GM19238 (cell line): ENCODE measurements around the gene ANK3.
"Not testable (repeated sequence)": the region's sequence is repeated elsewhere in the genome, so short reads cannot be mapped to it uniquely, and the experiment has no call there.

Source experiments
- DNase-seq: peaks from one replicate; pipeline ENCODE4 v3.0.0; 2011; ENCODE audit warnings: low spot score; ENCODE audit not compliant: insufficient read length

Gene ANK3

DNA sequence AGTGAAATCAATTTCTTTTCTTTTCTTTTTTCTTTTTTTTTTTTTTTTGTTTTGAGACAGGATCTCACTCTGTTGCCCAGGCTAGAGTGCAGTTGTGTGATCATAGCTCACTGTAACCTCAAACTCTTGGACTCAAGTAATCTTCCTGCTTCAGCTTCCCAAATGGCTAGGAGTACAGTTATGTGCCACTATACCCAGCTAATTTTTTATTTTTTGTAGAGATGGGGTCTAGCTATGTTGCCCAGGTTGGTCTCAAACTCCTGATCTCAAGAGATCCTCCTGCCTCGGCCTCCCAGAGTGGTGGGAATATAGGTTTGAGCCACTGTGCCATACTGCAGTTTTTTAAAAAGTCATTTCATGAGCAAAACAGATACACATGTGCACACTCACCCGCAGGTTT lies 79.8 kb downstream of the ANK3 start:
- DNase-seq: no peak

DNA sequence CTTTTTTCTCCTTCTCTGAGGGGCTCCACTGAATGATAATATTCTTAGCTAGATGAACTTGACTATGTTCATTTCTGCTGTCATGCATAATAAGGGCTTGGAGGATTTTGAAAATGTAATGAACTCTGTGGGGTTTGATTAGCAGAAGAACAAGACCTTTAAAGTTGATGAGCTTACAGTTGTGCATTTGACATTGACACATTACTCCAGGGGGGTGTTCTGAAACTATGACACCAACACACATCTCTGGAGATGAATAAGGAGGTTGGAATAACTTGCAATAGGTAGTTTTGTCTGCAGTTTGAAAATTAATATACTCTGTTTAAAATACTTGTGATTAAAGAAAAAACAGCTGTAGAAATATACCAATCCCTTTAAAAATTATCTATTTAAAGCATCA lies 80.3 kb downstream of the ANK3 start:
- no peak for DNase-seq

DNA sequence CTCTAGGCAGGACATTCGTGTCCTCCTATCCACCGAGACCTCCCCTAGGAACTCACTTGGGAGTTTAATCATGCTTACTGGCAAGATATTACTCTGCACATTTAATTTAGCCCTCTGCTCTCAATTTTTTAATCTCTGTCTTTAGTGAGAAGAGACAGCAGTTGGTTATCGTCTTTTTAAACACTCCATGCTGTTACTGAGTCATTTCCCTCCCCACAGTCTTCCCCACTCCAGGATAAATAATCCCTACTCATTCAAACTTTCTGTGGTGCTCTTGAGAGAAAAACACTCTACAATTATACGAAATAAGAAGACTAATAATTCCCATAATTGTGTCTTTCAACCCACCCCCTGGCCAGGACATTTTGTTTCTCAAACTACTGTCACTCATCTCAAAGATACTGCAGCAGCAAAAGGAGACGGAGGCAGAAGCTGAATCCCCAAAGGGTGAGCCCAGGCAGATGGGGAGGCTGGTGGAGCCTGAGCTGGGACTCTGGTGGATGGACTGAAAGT lies 84.2 kb downstream of the ANK3 start:
- DNase-seq: no peak

DNA sequence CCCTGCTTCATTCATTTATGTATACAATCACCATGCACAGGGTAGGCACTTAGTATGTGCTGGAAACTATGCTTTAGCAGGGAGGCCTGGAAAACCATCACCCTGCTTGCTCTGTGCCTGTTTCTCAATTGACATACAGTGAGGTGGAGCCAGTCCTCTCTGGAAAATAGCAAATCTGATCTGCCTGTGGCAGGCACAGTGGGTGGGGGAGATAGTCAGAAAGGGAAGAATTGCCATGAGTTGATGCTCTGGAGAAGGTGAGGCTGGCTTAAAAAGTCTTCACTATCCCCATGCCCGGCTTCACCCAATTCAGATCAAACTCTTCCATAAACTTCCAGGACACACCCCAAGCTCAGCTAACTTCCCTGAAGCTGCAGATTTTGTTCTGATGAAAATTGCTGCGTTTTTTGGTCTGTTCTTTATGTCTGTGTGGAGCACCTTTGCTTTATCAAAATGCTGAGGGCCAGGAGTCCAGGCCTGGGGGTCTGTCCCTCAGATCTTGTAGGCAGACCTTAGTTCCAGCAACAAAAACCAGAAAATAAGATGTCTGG lies 84.8 kb downstream of the ANK3 start:
- DNase-seq: no peak

DNA sequence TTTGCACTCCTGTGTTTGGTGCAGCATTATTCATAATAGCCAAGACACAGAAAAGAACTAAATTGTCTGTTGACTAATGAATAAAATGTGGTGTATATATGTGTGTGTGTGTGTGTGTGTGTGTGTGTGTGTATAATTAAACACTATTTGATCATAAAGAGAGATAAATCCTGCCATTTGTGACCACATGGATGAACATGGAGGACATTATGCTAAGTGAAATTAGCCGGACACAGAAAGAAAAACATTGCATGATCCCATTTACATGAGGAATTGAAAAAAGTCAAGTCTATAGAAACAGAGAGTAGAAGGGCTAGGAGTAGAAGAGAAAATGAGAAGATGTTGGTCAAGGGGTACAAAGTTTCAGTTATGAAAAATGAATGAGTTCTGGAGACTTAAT lies 85.9 kb downstream of the ANK3 start:
- DNase-seq: no peak

DNA sequence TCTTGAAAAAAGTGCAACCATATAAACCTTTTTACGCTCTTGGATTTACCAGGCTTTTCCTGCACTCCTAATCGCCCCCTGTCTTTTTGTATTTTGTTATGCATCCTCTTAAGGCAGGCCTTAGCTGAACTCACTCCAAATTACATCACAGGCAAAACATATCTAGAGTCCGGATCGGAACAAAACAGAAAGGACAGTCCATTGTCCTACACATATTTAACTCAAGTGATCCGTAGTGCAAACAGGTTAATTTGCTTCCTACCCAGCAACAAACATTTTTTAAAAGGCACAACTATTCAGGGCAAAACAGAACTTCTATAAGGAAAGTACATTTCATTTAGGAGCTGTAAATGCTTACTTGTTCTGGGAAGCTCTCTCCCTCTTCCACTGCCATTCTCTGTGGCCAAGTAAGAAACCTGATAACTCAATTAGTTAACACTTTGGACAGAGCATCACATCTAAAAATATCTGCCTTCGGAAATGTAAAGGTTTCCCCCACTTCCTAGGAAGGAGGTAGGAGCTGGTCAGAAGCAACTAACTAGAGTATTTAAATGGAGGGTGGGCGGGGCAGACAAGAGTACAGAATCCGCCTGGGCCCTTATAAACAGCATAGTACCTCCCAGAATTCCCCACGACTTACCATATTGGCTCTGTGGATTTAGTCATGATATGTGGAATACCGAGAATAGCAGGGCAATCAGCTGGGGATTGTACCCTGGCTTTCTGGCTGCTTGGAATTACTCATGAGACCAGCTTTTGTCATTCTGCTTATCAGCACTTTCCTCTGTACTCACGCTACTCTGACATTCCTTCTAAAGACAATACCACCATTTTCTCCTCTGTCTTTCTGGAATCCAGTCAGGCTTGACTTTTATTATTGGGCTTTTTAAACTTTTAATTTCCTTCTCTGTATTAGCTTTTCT lies 89.5 kb downstream of the ANK3 start:
- no peak for DNase-seq

DNA sequence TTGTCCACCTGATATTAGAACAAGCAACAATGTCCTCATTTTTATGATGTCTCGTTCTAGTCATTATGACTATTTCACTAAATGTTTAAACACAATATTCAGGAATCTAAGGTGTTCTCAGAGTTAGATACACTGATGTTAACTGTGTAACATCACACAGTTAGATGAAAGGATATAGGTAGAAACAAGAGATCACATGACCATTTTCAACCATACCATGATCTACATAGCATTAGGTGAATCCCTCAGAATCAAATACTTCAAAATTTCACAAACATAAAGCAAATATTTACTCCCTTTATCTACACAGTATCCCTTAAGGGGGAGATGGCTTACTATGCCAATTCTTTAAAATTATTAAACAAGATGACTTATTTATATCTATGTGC lies 90.3 kb downstream of the ANK3 start:
- no peak for DNase-seq

DNA sequence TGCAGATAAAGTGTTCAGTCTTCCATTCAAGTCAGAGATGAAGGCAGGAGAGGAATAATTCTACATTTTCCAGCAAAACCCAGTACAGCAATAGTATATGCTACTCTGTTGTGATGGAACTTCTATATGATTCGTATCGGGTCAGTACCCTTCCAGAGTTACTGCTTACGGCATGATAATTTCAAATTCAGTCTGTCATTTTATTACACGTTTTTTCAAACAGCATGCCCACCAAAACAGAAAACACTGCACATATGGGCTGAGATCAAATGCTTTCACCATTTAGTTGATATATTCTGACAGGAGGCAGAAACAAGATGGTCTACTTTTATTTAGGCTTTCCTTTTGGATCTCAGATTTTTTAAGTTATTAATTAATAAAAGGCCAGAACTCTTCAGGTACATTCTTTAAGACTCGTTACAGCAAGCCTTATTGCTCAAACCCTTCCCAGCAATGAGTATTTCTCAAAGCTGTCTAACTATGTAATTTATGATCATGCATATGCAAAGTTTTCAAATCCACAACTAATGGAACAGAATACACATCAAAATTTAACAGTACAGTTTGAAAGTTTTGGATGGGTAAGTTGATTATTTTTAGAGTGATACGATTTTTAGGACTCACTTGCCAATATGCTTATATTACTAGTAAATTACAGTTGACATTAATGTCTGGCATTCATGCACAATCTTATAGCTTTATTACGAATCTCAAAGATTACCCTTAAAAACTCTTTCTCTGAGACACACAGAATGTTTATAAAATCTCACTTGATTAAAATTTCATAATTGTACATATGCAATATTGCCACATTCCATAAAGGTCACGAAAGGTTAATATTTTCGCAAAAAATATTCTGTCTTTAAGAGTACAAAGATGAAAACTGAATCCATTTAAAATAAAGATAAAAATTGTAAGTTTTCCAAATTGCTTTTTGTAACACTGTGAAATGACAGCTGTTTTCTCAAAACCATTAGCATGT lies 91.0 kb downstream of the ANK3 start:
- DNase-seq: no peak

DNA sequence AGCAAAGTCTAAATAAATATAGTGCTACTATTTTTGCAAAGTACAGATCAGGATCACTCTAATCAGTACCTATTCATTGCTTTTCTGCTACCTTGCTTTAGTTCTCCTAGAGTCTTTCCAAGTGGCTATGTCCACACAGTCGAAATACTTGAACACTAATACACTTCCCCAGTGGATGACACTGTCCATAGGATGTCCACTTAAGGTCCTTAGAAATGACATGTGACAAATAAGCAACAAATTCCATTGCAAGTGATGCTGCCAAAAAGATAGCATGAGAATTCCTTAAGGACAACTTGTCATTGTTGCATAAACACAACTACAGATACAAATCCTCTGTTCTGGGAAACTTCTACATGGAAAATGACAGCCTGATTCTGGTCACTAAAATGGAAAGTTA lies 93.6 kb downstream of the ANK3 start:
- DNase-seq: no peak

DNA sequence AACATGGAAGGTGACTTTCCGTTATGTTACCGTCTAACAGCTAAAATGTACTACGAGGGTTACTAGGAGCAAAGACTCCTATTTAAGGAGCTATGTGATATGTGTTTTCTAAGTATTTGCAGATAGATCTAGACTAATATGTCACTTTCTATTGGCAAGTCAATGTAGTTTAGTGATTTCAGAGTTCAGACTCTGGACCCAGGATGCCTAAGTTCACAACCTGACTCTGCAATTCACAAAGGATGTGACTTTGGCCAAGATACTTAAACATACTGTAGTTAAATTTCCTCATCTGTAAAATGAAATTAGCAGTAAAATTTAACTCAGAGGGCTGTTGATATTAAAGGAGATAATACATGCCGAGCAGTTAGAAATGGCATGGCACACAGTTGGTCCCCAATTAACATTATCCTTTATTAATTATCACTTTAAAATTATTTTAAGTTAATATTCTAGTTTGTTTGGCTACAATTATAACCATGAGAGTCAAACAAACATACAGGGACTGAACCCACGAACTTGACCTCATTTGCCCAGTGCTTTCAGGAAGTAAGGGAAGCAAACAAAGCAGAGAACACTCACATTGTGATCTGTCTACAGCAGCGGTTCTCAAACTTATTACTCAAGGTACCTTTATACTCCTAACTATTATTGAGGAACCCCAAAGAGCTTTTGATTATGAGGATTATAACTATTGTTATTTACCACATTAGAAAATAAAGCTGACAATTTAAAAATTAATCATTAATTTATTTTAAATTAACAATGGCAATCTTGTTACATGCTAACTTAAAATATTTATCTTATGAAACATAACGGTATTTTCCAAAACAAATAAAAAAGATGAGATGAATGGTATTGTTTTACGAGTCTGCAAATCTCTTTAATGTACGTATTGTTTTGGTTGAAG lies 94.4 kb downstream of the ANK3 start:
- DNase-seq: no peak

DNA sequence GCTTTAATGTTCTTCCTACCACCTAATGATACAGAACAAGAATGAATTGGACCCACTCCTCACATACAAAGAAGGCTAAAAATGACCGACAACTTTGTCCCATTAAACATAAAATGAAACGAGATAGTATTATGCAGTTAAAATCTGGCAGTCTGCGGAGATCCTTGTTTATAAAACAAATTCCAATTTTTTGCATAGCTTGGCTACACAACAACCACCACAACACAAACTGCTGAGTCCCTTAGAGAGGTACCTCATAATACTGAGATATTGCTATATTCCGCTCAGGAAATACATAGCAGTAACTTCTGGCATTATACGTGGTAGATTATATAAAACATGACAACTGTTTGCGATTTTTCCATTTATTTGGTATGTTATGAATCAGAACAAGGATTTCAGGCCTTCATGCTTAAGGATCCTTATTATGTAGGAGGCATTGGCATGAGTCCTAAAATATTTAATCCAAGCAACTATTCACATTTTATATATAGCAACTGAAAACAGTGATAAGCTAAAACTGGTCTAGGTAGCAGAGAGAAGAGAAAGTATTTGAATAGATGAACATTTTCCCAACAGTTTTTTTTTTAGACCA lies 96.0 kb downstream of the ANK3 start:
- no peak for DNase-seq

DNA sequence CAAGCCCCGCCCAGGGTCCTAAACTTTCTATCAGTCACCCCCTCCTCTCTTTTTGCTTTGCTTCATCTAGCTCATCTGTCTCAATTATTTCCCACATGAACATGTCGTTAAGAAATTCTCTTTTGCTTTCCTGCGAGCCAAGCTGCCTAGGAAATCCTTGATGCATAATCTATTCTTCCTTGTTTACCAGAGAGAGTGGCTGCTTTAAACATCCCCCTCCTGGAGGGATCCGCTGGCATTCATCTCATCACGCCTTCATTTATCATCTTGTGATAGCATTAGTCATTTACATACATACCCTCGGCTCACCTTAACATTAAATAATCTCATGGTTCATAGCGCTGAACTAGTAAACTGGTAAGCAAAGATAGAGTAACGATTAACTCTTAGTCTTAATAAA lies 96.7 kb downstream of the ANK3 start:
- DNase-seq: no peak

DNA sequence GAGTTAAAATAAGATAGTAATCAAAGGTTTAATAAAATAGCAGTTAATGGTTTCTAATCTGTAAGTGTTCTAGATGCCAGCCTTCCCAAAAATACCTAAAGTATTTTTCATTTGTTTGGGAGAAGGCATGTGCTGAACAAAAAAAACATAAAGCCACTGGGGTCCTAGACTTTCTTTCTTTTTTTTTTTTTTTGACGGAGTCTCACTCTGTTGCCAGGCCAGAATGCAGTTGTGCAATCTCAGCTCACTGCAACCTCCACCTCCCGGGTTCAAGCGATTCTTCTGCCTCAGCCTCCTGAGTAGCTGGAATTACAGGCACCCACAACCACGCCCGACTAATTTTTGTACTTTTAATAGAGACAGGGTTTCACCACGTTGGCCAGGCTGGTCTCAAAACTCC lies 97.1 kb downstream of the ANK3 start:
- not testable (repeated sequence) for DNase-seq

DNA sequence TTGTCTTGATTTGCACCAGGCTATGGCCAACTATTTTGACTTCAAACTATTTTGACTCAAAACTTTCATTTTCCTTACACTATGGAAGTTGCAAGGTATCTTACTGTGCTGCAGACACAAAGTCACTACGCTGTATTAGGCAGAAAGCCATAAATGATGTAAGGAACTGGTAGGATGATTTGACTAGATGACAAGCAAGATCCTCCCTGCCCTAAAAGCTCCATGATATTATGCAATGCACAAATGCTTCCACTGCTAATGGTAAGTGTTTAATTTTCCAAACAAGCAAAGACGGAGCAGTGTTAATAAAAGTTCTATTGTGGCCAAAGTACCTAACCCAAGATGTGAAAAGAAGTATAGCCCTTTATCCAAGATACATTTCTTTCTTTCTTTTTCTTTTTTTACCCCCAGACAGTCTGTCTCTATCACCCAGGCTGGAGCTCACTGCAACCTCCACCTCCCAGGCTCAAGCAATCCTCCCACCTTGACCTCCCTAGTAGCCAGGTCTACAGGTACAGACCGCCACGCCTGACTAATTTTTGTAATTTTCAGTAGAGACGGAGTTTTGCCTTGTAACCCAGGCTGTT lies 98.2 kb downstream of the ANK3 start:
- DNase-seq: no peak

DNA sequence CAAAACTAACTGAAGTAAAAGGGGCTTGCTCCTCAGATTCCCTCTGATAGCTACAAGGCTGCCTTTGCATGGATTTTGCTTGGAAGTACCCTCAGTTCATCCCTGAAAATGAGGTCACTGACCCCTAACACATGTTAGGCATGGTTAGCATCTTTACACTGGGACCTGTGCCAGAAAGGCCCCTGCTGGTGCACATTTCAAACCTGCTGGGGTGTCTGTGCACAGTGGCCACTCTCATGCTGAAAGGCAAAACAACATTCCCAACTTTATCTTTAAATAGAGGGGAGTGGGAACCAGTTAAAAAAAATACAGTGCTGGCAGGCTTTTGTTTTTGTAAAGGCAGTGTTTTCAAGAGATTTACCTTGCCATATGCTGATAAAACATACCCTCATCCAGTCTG lies 99.1 kb downstream of the ANK3 start:
- DNase-seq: no peak

DNA sequence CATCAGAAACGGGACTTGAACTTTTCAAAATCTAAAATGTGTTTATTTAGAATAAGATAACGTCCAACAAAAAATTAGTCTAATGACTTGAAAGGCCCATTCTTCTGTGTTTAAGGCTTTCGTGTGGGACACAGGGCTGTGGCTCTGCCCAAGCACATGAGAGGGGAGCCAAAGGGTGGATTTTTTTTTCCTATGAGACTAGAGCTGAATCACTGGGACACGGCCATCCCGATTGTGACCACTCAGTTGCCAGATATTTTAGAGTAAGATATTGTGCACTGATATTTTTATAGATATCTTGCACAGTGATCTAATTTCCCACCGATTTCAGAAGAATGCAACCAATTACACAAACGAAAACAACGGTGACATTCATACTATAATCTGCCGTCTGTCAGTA lies 99.9 kb downstream of the ANK3 start:
- no peak for DNase-seq

DNA sequence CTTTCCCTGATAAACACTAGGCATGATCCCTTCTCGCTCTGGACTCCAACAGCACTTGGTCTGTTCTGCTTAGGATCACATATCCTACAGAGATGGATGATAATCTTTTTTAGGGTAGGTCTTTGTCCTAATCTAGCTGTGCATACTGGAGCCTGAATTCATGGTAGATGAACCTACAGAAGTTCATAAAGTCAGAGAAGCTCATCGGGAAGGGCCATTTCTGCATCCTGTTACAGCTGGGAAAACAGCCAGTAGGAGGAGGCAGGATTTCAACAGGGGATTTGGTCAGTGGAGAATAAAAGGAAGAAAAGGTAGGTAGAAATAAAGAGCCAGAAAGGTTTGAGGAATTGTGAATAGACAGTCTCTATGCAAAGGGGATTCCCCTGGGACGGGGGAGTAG lies 101.4 kb downstream of the ANK3 start:
- no peak for DNase-seq

DNA sequence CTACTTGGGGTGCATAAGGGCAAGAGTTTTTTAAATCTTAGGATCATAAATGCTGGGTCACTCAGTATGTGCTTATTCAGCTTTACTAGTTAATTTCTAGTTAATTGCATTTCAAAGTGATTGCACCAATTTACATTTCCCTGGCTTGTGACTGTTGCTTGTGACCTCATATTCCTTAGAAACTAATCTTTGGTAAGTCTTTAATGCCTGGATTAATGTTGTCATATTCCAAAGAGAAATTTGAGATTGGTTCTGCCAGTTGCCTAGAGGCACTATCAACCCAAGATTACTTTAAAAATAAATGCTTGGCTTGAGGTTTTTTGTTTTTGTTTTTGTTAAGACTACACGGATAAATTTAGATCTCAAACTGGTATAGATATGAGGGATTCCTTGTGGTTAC lies 103.1 kb downstream of the ANK3 start:
- no peak for DNase-seq

DNA sequence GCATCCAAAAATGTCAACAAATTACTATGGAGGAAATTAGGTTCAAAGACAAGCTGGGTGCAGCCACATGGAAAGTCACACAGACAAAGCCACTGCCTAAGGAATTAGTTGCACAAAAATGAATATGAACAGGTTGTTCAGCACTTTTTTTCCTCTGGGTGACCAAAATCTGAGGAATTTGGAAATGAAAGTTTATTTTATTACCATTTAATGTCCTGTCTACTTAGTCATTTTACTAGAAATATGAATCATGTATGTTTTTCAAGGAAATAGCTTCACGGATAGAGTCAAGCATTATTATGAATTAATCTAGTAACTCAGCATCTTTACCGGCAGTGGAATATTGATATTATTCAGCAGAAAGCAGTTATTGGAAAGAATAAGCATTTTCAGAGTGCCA lies 106.3 kb downstream of the ANK3 start:
- DNase-seq: no peak

DNA sequence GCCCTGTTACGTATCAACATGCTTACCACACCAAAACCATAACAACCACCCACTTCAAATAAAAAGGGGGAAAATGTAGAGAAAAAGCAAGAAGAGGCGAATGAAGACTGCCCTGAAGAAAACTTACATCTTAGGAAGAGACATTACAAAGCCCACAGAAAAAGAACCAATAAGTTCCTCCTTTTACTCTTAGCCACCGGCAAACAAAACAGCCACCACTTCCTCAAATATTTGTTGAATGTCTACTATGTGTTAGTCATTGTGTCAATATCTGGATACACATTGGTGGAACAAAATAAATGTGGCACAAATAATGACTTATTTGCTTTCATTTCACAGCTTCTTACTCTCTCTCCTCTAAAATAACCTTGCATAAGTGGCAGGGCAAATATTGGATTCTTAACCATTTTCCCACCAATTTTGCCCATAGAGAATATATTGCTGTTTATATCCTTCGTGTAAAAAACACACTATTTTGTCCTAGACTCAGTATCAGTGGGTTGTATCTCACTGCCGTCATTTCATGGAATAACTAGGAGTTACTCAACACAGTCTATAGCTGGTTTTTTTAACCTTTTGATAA lies 106.8 kb downstream of the ANK3 start:
- DNase-seq: no peak
